HepG2 (cell line): Measurements from ENCODE around the gene ATOSB. TPM values are rescaled to one million over a fixed set of nuclear protein-coding genes. Genes with fewer than 3 reads are reported as not detected.

Source experiments
- AHR ChIP-seq: IDR thresholded peaks from 2 replicates; pipeline ENCODE4 v1.6.1; 2018; ENCODE audit warnings: missing genetic modification reagents, missing compliant biosample characterization
- FOSL2 ChIP-seq: sonication (generic); formaldehyde crosslinking; IDR thresholded peaks from 2 replicates; pipeline ENCODE4 v1.4.0; 2020; ENCODE audit warnings: missing genetic modification reagents
- FOXM1 ChIP-seq: sonication (generic); formaldehyde crosslinking; IDR thresholded peaks from 2 replicates; pipeline ENCODE4 v1.5.0; 2020; ENCODE audit warnings: missing genetic modification reagents
- HMG20B ChIP-seq: conservative IDR thresholded peaks from 2 replicates; pipeline ENCODE4 v1.6.1; 2016; ENCODE audit warnings: missing genetic modification reagents, missing compliant biosample characterization
- HNRNPK ChIP-seq: fragments of 200-400 bp; formaldehyde crosslinking; IDR thresholded peaks from 2 replicates; pipeline ENCODE4 v1.6.1; 2018; ENCODE audit warnings: low read length, low read depth, moderate library complexity, mild to moderate bottlenecking; ENCODE audit not compliant: poor library complexity, severe bottlenecking
- HNRNPLL ChIP-seq: fragments of 200-400 bp; formaldehyde crosslinking; IDR thresholded peaks from 2 replicates; pipeline ENCODE4 v1.6.1; 2017; ENCODE audit warnings: mild to moderate bottlenecking, low read depth, low read length; ENCODE audit not compliant: poor library complexity, severe bottlenecking
- KLF16 ChIP-seq, 2 experiments: sonication (generic) in 1 of 2; formaldehyde crosslinking in 1 of 2; IDR thresholded peaks; 2 replicates each; pipeline versions ENCODE4 v1.6.1 to v1.8.0; 2016 to 2023; ENCODE audit warnings: missing genetic modification reagents in 2 of 2, missing compliant biosample characterization in 1 of 2
- KLF6 ChIP-seq: IDR thresholded peaks from 2 replicates; pipeline ENCODE4 v1.8.0; 2016; ENCODE audit warnings: missing biosample characterization, missing genetic modification reagents
- NFKB2 ChIP-seq: sonication (generic); formaldehyde crosslinking; IDR thresholded peaks from 2 replicates; pipeline ENCODE4 v1.4.0; 2020; ENCODE audit warnings: missing genetic modification reagents, borderline replicate concordance
- RBFOX2 ChIP-seq: fragments of 200-400 bp; formaldehyde crosslinking; IDR thresholded peaks from 2 replicates; pipeline ENCODE4 v1.6.1; 2017; ENCODE audit warnings: low read depth, mild to moderate bottlenecking, low read length
- RFXANK ChIP-seq: IDR thresholded peaks from 2 replicates; pipeline ENCODE4 v1.6.1; 2016
- SP4 ChIP-seq: sonication (generic); formaldehyde crosslinking; IDR thresholded peaks from 2 replicates; pipeline ENCODE4 v1.8.1; 2023; ENCODE audit warnings: mild to moderate bottlenecking, missing genetic modification reagents
- STAT5B ChIP-seq: sonication (generic); formaldehyde crosslinking; IDR thresholded peaks from 2 replicates; pipeline ENCODE4 v1.4.0; 2020; ENCODE audit warnings: missing genetic modification reagents
- WIZ ChIP-seq: sonication (generic); formaldehyde crosslinking; IDR thresholded peaks from 2 replicates; pipeline ENCODE4 v1.5.1; 2020; ENCODE audit warnings: mild to moderate bottlenecking, missing genetic modification reagents
- XRCC5 ChIP-seq: fragments of 200-400 bp; formaldehyde crosslinking; optimal IDR thresholded peaks from 2 replicates; pipeline ENCODE3; 2017; ENCODE audit warnings: mild to moderate bottlenecking, low read length
- ZBTB1 ChIP-seq: sonication (generic); formaldehyde crosslinking; IDR thresholded peaks from 2 replicates; pipeline ENCODE4 v1.4.0; 2020; ENCODE audit warnings: missing genetic modification reagents, borderline replicate concordance
- ZBTB8A ChIP-seq: sonication (generic); formaldehyde crosslinking; IDR thresholded peaks from 2 replicates; pipeline ENCODE4 v1.4.0; 2020; ENCODE audit warnings: mild to moderate bottlenecking, low read depth, missing genetic modification reagents, borderline replicate concordance
- ZNF230 ChIP-seq: sonication (generic); formaldehyde crosslinking; IDR thresholded peaks from 2 replicates; pipeline ENCODE4 v1.4.0; 2020; ENCODE audit warnings: mild to moderate bottlenecking, missing genetic modification reagents
- ZNF260 ChIP-seq: sonication (generic); formaldehyde crosslinking; IDR thresholded peaks from 2 replicates; pipeline ENCODE4 v1.4.0; 2020; ENCODE audit warnings: missing genetic modification reagents, low read depth, mild to moderate bottlenecking, borderline replicate concordance
- ZNF282 ChIP-seq: fragments of 450-650 bp; IDR thresholded peaks from 2 replicates; pipeline ENCODE4 v1.6.1; 2018; ENCODE audit not compliant: partially characterized antibody
- ZNF432 ChIP-seq: sonication (generic); formaldehyde crosslinking; IDR thresholded peaks from 2 replicates; pipeline ENCODE4 v1.5.0; 2020; ENCODE audit warnings: missing genetic modification reagents, mild to moderate bottlenecking, borderline replicate concordance
- ZNF550 ChIP-seq: sonication (generic); formaldehyde crosslinking; IDR thresholded peaks from 2 replicates; pipeline ENCODE4 v1.4.0; 2020; ENCODE audit warnings: mild to moderate bottlenecking, missing genetic modification reagents, borderline replicate concordance
- ZNF564 ChIP-seq: sonication (generic); formaldehyde crosslinking; IDR thresholded peaks from 2 replicates; pipeline ENCODE4 v1.8.1; 2023; ENCODE audit warnings: mild to moderate bottlenecking, missing genetic modification reagents
- ZNF614 ChIP-seq: IDR thresholded peaks from 2 replicates; pipeline ENCODE4 v1.6.1; 2018; ENCODE audit warnings: missing biosample characterization, missing genetic modification reagents, inconsistent platforms, borderline replicate concordance
- ZNF644 ChIP-seq: IDR thresholded peaks from 2 replicates; pipeline ENCODE4 v1.6.1; 2016; ENCODE audit warnings: low read depth
- ZNF83 ChIP-seq: sonication (generic); formaldehyde crosslinking; IDR thresholded peaks from 2 replicates; pipeline ENCODE4 v1.4.0; 2020; ENCODE audit warnings: missing genetic modification reagents, mild to moderate bottlenecking, borderline replicate concordance
- polyA plus RNA-seq, 8 experiments: library from polyadenylated mRNA; depleted of rRNA in 3 of 8; stranded (reverse) in 7 of 8; unstranded in 1 of 8; fragments of >200 nt; fragmentation: Illumina TruSeq in 4 of 8; extraction: Trizol in 4 of 8; gene quantifications; 2 replicates each; pipeline versions ENCODE4 v1.2.1 to v1.2.3, GENCODE V29; 2011 to 2016; ENCODE audit warnings: low read depth in 4 of 8, missing spikeins in 1 of 8, mixed read lengths in 1 of 8; ENCODE audit not compliant: insufficient read depth in 1 of 8
- total RNA-seq, 5 experiments: library from RNA; depleted of rRNA; stranded (reverse); fragments of >200 nt; fragmentation: Illumina TruSeq; extraction: Trizol; gene quantifications; 2 replicates each; pipeline ENCODE4 v1.2.3, GENCODE V29; 2016; ENCODE audit warnings: low read depth in 1 of 5
- TF ChIP-seq, protein P1 (sequence below): sonication (generic); formaldehyde crosslinking; IDR thresholded peaks from 2 replicates; pipeline ENCODE4 v1.8.1; 2022; ENCODE audit warnings: mild to moderate bottlenecking, missing genetic modification reagents
- TF ChIP-seq, protein P2 (sequence below): sonication (generic); formaldehyde crosslinking; IDR thresholded peaks from 2 replicates; pipeline ENCODE4 v1.5.1; 2020; ENCODE audit warnings: missing genetic modification reagents, mild to moderate bottlenecking, borderline replicate concordance
- TF ChIP-seq, protein P3 (sequence below): IDR thresholded peaks from 2 replicates; pipeline ENCODE4 v1.6.1; 2012; ENCODE audit warnings: inconsistent platforms

Gene ATOSB
- total and polyA plus RNA-seq, 2 of the 13 experiments (the other 11 are each of a cell fraction or from before 2014, with no cell fraction given), result 1.9 to 6.4 TPM

DNA sequence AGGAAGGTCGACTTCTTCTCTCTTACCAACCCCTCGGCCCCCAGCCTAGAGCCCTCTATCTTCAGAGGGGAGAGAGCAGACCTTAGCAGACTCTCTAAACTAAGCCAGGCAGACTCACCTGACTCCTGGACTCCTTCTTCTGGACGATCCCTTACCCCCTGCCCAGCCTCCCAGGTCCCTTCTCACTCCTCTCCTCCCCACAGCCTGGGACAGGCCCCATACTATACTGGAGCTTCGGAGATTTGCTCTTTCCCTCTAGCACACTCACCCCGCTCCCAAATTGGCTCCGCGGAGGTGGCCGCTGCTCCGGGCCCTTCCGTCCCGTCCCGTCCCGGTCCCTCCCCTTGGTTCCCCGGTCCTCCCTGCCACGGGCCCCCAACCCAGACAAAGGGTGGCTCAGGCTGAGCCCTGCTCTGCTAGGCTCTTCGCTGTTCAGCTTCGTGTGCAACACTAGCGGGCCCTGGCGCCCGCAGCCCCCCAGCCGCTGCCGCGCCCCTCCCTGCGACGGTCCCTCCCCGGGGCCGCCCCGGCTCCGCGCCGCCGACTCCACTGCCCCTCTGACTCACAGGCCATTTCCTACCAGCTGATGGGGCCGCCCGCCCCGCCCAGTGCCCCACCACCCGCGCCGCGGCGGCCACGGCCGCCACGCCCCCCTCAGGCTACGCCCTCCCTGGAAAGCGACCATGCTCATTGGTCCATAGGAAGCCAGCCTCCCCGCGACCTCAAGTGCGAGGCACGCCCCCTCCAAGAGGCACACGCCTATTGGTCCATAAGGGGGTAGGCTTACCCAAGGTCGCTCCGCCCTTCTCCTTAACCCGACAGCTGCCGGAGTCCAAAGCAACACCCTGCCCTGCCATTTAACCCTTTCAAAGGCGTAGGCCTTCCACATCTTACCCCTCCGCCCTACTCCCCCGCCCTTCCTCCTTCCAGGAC lies 4.4 kb downstream of the ATOSB start (continued):
- TF ChIP-seq, protein P1, sequence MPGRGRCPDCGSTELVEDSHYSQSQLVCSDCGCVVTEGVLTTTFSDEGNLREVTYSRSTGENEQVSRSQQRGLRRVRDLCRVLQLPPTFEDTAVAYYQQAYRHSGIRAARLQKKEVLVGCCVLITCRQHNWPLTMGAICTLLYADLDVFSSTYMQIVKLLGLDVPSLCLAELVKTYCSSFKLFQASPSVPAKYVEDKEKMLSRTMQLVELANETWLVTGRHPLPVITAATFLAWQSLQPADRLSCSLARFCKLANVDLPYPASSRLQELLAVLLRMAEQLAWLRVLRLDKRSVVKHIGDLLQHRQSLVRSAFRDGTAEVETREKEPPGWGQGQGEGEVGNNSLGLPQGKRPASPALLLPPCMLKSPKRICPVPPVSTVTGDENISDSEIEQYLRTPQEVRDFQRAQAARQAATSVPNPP, result no peak
- TF ChIP-seq KLF6 (no peak), ZNF564 (CRISPR knock-in tag) (no peak), ZNF260 (CRISPR knock-in tag) (no peak), AHR (CRISPR knock-in tag) (no peak), ZNF644 (CRISPR knock-in tag) (no peak), ZNF230 (CRISPR knock-in tag) (no peak), HNRNPK (peak; percentile 35), FOXM1 (CRISPR knock-in tag) (no peak), NFKB2 (no peak), WIZ (CRISPR knock-in tag) (no peak), ZNF550 (CRISPR knock-in tag) (no peak), STAT5B (no peak), ZNF614 (CRISPR knock-in tag) (no peak), ZNF83 (CRISPR knock-in tag) (no peak), FOSL2 (CRISPR knock-in tag) (peak; percentile 72), KLF16 (CRISPR knock-in tag; IDR thresholded peaks at IDR 0.05) (peak in 1 of 2 experiments; percentile 46; a peak in 2 of 4 replicates), RBFOX2 (peak; percentile 59; the same call in 1 of the 2 replicates), RFXANK (CRISPR knock-in tag) (no peak), ZNF282 (no peak), ZNF432 (CRISPR knock-in tag) (no peak), ZBTB1 (CRISPR knock-in tag) (no peak), SP4 (CRISPR knock-in tag) (peak; percentile 95), ZBTB8A (no peak), HNRNPLL (no peak), HMG20B (CRISPR knock-in tag) (no peak), XRCC5 (peak; percentile 86)
- TF ChIP-seq, protein P2, sequence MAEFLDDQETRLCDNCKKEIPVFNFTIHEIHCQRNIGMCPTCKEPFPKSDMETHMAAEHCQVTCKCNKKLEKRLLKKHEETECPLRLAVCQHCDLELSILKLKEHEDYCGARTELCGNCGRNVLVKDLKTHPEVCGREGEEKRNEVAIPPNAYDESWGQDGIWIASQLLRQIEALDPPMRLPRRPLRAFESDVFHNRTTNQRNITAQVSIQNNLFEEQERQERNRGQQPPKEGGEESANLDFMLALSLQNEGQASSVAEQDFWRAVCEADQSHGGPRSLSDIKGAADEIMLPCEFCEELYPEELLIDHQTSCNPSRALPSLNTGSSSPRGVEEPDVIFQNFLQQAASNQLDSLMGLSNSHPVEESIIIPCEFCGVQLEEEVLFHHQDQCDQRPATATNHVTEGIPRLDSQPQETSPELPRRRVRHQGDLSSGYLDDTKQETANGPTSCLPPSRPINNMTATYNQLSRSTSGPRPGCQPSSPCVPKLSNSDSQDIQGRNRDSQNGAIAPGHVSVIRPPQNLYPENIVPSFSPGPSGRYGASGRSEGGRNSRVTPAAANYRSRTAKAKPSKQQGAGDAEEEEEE (CRISPR knock-in tag), result no peak
- TF ChIP-seq, protein P3, sequence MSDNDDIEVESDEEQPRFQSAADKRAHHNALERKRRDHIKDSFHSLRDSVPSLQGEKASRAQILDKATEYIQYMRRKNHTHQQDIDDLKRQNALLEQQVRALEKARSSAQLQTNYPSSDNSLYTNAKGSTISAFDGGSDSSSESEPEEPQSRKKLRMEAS, result no peak; the same call in 1 of the 2 replicates
